Progenitor cell of endocrine pancreas (in vitro differentiated cells): ENCODE results near the gene SLC7A7. TPM values are rescaled to one million over a fixed set of nuclear protein-coding genes. Genes with fewer than 3 reads are reported as not detected.
"Not testable (repeated sequence)": the region's sequence is repeated elsewhere in the genome, so short reads cannot be mapped to it uniquely, and the experiment has no call there.

Experiments
- DNase-seq: peaks from one replicate; pipeline ENCODE4 v3.0.0; 2021; ENCODE audit warnings: low spot score; ENCODE audit not compliant: unreplicated experiment
- H3K27ac Mint-ChIP-seq: 2 replicates; pipeline ENCODE4 v1.8.0; 2021; ENCODE audit warnings: mild to moderate bottlenecking, moderate library complexity, mixed read lengths
- H3K27me3 Mint-ChIP-seq: 2 replicates; pipeline ENCODE4 v1.8.0; 2021; ENCODE audit warnings: mixed read lengths
- H3K36me3 Mint-ChIP-seq: 2 replicates; pipeline ENCODE4 v1.8.0; 2022; ENCODE audit warnings: mixed read lengths; ENCODE audit not compliant: insufficient read depth
- H3K4me1 Mint-ChIP-seq: 2 replicates; pipeline ENCODE4 v1.8.0; 2021; ENCODE audit warnings: low read depth, mixed read lengths
- H3K4me3 Mint-ChIP-seq: 2 replicates; pipeline ENCODE4 v1.8.0; 2021; ENCODE audit warnings: low read depth, mild to moderate bottlenecking, moderate library complexity, mixed read lengths
- H3K9me3 Mint-ChIP-seq: 2 replicates; pipeline ENCODE4 v1.8.0; 2021; ENCODE audit warnings: low read depth, mixed read lengths
- CTCF ChIP-seq: fragments of 200-600 bp; sonication (generic); IDR thresholded peaks from one replicate; pipeline ENCODE4 v1.5.0; 2021; ENCODE audit warnings: antibody characterized with exemption, mild to moderate bottlenecking; ENCODE audit not compliant: unreplicated experiment
- total RNA-seq: library from RNA; stranded (reverse); gene quantifications from 2 replicates; pipeline ENCODE4 v1.2.1, GENCODE V29; 2021

Gene SLC7A7
- total RNA-seq, 1 donor from 2014 or later = 6.7 TPM

GRCh38 chr14:22794551-22794951 is 20.7 kb downstream of the SLC7A7 start:
- DNase-seq = no peak
- Mint-ChIP-seq H3K36me3 (no peaks in the 10 kb centered on the region), H3K27me3 (no peaks in the 10 kb centered on the region), H3K4me3 (no peak overlapping the region), H3K27ac (no peak overlapping the region), H3K4me1 (peaks cover 2% of the 10 kb centered on the region), H3K9me3 (no peaks in the 10 kb centered on the region)
- TF ChIP-seq CTCF = no peak

- H3K36me3 Mint-ChIP-seq = no peaks in the 10 kb centered on the region
- no peak overlapping the region for H3K4me3 Mint-ChIP-seq
- TF ChIP-seq CTCF = no peak
- H3K27me3 Mint-ChIP-seq = no peaks in the 10 kb centered on the region
- no peak overlapping the region for H3K27ac Mint-ChIP-seq
- H3K4me1 Mint-ChIP-seq = peaks cover 2% of the 10 kb centered on the region
- no peak for DNase-seq
- H3K9me3 Mint-ChIP-seq = no peaks in the 10 kb centered on the region
Measured at GRCh38 chr14:22793976-22794375, 21.3 kb downstream of the SLC7A7 start.

- DNase-seq, H3K27ac Mint-ChIP-seq, H3K4me3 Mint-ChIP-seq: not testable (repeated sequence)
Measured at GRCh38 chr14:22793550-22793949, 21.7 kb downstream of the SLC7A7 start.

GRCh38 chr14:22792158-22792557 is 23.1 kb downstream of the SLC7A7 start:
- H3K27ac Mint-ChIP-seq = no peak overlapping the region
- no peaks in the 10 kb centered on the region for H3K27me3 Mint-ChIP-seq
- no peaks in the 10 kb centered on the region for H3K36me3 Mint-ChIP-seq
- no peak overlapping the region for H3K4me3 Mint-ChIP-seq
- DNase-seq = no peak
- H3K4me1 Mint-ChIP-seq = no peaks in the 10 kb centered on the region
- no peaks in the 10 kb centered on the region for H3K9me3 Mint-ChIP-seq
- no peak for TF ChIP-seq CTCF

More at GRCh38 chr14:22793550-22793949, 21.7 kb downstream of the SLC7A7 start:
- not testable (repeated sequence) for H3K27me3 Mint-ChIP-seq, H3K4me1 Mint-ChIP-seq, H3K9me3 Mint-ChIP-seq, H3K36me3 Mint-ChIP-seq

- no peak for TF ChIP-seq CTCF
- H3K4me1 Mint-ChIP-seq = no peaks in the 10 kb centered on the region
- no peak overlapping the region for H3K4me3 Mint-ChIP-seq
- no peaks in the 10 kb centered on the region for H3K36me3 Mint-ChIP-seq
- H3K27ac Mint-ChIP-seq = no peak overlapping the region
- H3K27me3 Mint-ChIP-seq = no peaks in the 10 kb centered on the region
- DNase-seq = no peak
- H3K9me3 Mint-ChIP-seq = no peaks in the 10 kb centered on the region
Measured at GRCh38 chr14:22791301-22791700, 23.9 kb downstream of the SLC7A7 start.

- no peak for TF ChIP-seq CTCF
- H3K27me3 Mint-ChIP-seq = no peaks in the 10 kb centered on the region
Measured at GRCh38 chr14:22786685-22787084, 28.6 kb downstream of the SLC7A7 start.

More at GRCh38 chr14:22786685-22787084, 28.6 kb downstream of the SLC7A7 start:
- Mint-ChIP-seq H3K27ac (no peak overlapping the region), H3K36me3 (no peaks in the 10 kb centered on the region), H3K4me1 (peaks cover under 1% of the 10 kb centered on the region), H3K4me3 (no peak overlapping the region), H3K9me3 (no peaks in the 10 kb centered on the region)
- DNase-seq = no peak
